Upper lobe of right lung (tissue), 1 donor: ENCODE measurements around the gene GLB1L3. TPM values are rescaled to one million over a fixed set of nuclear protein-coding genes. Genes with fewer than 3 reads are reported as not detected.
A peak's percentile ranks its signal among the peaks of the same experiment; 100 is the strongest.

Source experiments
- ATAC-seq: fragments of 200-7000 bp; cut with Tn5 transposase; one replicate; pipeline ENCODE4 v1.9.1; 2020; ENCODE audit warnings: mild to moderate bottlenecking, moderate library complexity
- DNase-seq: peaks from one replicate; pipeline ENCODE4 v3.0.0-alpha.2; 2020
- H3K27ac ChIP-seq: fragments of 200-600 bp; one replicate; pipeline ENCODE4 v1.8.0; 2022
- H3K27me3 ChIP-seq: fragments of 200-600 bp; one replicate; pipeline ENCODE4 v1.8.0; 2022; ENCODE audit warnings: mild to moderate bottlenecking
- H3K36me3 ChIP-seq: fragments of 200-600 bp; one replicate; pipeline ENCODE4 v1.8.0; 2022
- H3K4me1 ChIP-seq: fragments of 200-600 bp; one replicate; pipeline ENCODE4 v1.8.0; 2022
- H3K4me3 ChIP-seq: fragments of 200-600 bp; one replicate; pipeline ENCODE4 v1.8.0; 2022; ENCODE audit warnings: mild to moderate bottlenecking
- H3K9me3 ChIP-seq: fragments of 200-600 bp; one replicate; pipeline ENCODE4 v1.8.0; 2022
- CTCF ChIP-seq: fragments of 200-600 bp; IDR thresholded peaks from one replicate; pipeline ENCODE4 v1.8.0; 2022; ENCODE audit warnings: antibody characterized with exemption
- intact Hi-C: fragments of 100-400 bp; cut with DNase I; formaldehyde crosslinking; loops from one replicate; pipeline ENCODE4 v1.11.0; 2022
- total RNA-seq: library from RNA; stranded (reverse); fragmentation: NEBNext Ultra II Directional; extraction: Animal tissue kit (Norgen Biotek cat#: 25700); gene quantifications from one replicate; pipeline ENCODE4 v1.2.1, GENCODE V29; 2021
- donor health status: DM: no; HTN: yes; CAD: no; lungs with severe emphysema.

The GLB1L3 gene
- total RNA-seq, 1 donor from 2014 or later, result 0.43 TPM

- Histone ChIP-seq H3K27ac (no peak overlapping the region), H3K9me3 (no peaks in the 10 kb centered on the region), H3K4me3 (no peak overlapping the region), H3K36me3 (no peaks in the 10 kb centered on the region), H3K27me3 (no peaks in the 10 kb centered on the region), H3K4me1 (no peaks in the 10 kb centered on the region)
- ATAC-seq (no peak), DNase-seq (no peak)
- TF ChIP-seq CTCF, result no peak
- intact Hi-C loops, result no loop called here
These were observed 74.2 kb downstream of the GLB1L3 start for GRCh38 chr11:134350381-134350780.

GRCh38 chr11:134352111-134352510 lies 75.9 kb downstream of the GLB1L3 start:
- Histone ChIP-seq H3K4me1 (no peaks in the 10 kb centered on the region), H3K9me3 (no peaks in the 10 kb centered on the region), H3K27me3 (no peaks in the 10 kb centered on the region), H3K4me3 (no peak overlapping the region), H3K27ac (no peak overlapping the region), H3K36me3 (no peaks in the 10 kb centered on the region)
- no peak for ATAC-seq
- no peak for DNase-seq
- intact Hi-C loops, result no loop called here
- TF ChIP-seq CTCF, result no peak

GRCh38 chr11:134355136-134355535 lies 79.0 kb downstream of the GLB1L3 start:
- DNase-seq (no peak), ATAC-seq (no peak)
- no peaks in the 10 kb centered on the region for H3K36me3 ChIP-seq
- no peaks in the 10 kb centered on the region for H3K27me3 ChIP-seq
- no peak overlapping the region for H3K4me3 ChIP-seq
- H3K27ac ChIP-seq, result no peak overlapping the region
- no peaks in the 10 kb centered on the region for H3K4me1 ChIP-seq
- H3K9me3 ChIP-seq, result no peaks in the 10 kb centered on the region
- intact Hi-C loops, result no loop called here
- no peak for TF ChIP-seq CTCF

GRCh38 chr11:134355656-134356055 lies 79.5 kb downstream of the GLB1L3 start:
- Histone ChIP-seq H3K27me3 (no peaks in the 10 kb centered on the region), H3K36me3 (no peaks in the 10 kb centered on the region), H3K4me3 (no peak overlapping the region), H3K9me3 (no peaks in the 10 kb centered on the region), H3K4me1 (no peaks in the 10 kb centered on the region), H3K27ac (no peak overlapping the region)
- intact Hi-C loops, result no loop called here
- ATAC-seq, result no peak
- DNase-seq, result peak; percentile 21
- TF ChIP-seq CTCF, result no peak

GRCh38 chr11:134356656-134357544 lies 80.7 kb downstream of the GLB1L3 start:
- intact Hi-C loops, result no loop called here
- no peaks in the 10 kb centered on the region for H3K27me3 ChIP-seq
- H3K4me3 ChIP-seq, result no peak overlapping the region
- DNase-seq, result peak; percentile 49
- no peaks in the 10 kb centered on the region for H3K9me3 ChIP-seq
- H3K36me3 ChIP-seq, result no peaks in the 10 kb centered on the region
- H3K4me1 ChIP-seq, result no peaks in the 10 kb centered on the region
- H3K27ac ChIP-seq, result no peak overlapping the region
- no peak for ATAC-seq
- TF ChIP-seq CTCF, result no peak
